A673 (cell line): ENCODE measurements around the gene SSTR5. TPM values are rescaled to one million over a fixed set of nuclear protein-coding genes. Genes with fewer than 3 reads are reported as not detected.
"Not testable (repeated sequence)": the region's sequence is repeated elsewhere in the genome, so short reads cannot be mapped to it uniquely, and the experiment has no call there.

Source experiments
- BruUV-seq: library from RNA; stranded (reverse); fragments of 400-500 nt; replicated peaks from 2 replicates; lab custom pipeline; 2021; lab: Mats Ljungman, UMichigan
- CTCF ChIA-PET: fragments of 300-600 bp; sonication (Branson Sonifier 250); formaldehyde crosslinking; loops from one replicate; lab custom pipeline; 2022; ENCODE audit warnings: antibody characterized with exemption; lab: Charles Lee
- POLR2A ChIA-PET: fragments of 300-600 bp; sonication (Branson Sonifier 250); formaldehyde crosslinking; loops from one replicate; lab custom pipeline; 2022; ENCODE audit warnings: antibody characterized with exemption; ENCODE audit not compliant: low non-redundant PET; lab: Charles Lee
- DNase-seq: peaks from one replicate; pipeline ENCODE4 v3.0.0-alpha.2; 2015; ENCODE audit warnings: low spot score
- H3K27ac ChIP-seq: fragments of 200-600 bp; sonication (generic); 2 replicates; pipeline ENCODE4 v1.5.1; 2016; ENCODE audit warnings: mixed run types, low read depth, mild to moderate bottlenecking, mixed read lengths, antibody characterized with exemption, low read length; ENCODE audit not compliant: poor library complexity, severe bottlenecking
- H3K27me3 ChIP-seq: fragments of 200-600 bp; sonication (generic); replicated peaks from 2 replicates; pipeline ENCODE4 v1.6.1; 2017; ENCODE audit warnings: mixed run types, low read depth, mild to moderate bottlenecking, mixed read lengths, antibody characterized with exemption, low read length; ENCODE audit not compliant: insufficient read depth, poor library complexity
- H3K36me3 ChIP-seq: fragments of 200-600 bp; sonication (generic); 2 replicates; pipeline ENCODE4 v1.6.1; 2016; ENCODE audit warnings: mixed run types, mild to moderate bottlenecking, mixed read lengths, antibody characterized with exemption, low read length; ENCODE audit not compliant: insufficient read depth, poor library complexity, severe bottlenecking
- H3K4me1 ChIP-seq: fragments of 200-600 bp; sonication (generic); 2 replicates; pipeline ENCODE4 v1.6.1; 2017; ENCODE audit warnings: mixed run types, mild to moderate bottlenecking, mixed read lengths, antibody characterized with exemption, low read length; ENCODE audit not compliant: insufficient read depth, poor library complexity, severe bottlenecking
- H3K4me3 ChIP-seq: fragments of 200-600 bp; sonication (generic); 2 replicates; pipeline ENCODE4 v1.5.1; 2016; ENCODE audit warnings: low read depth, mixed run types, mild to moderate bottlenecking, mixed read lengths, low read length; ENCODE audit not compliant: poor library complexity, severe bottlenecking
- H3K9me3 ChIP-seq: fragments of 200-600 bp; sonication (generic); 2 replicates; pipeline ENCODE4 v1.6.1; 2016; ENCODE audit warnings: mixed run types, low read depth, mild to moderate bottlenecking, mixed read lengths, antibody characterized with exemption, low read length; ENCODE audit not compliant: poor library complexity, severe bottlenecking
- CTCF ChIP-seq: fragments of 300-800, 200-600 bp; sonication (generic); conservative IDR thresholded peaks from 2 replicates; pipeline ENCODE4 v1.5.1; 2017; ENCODE audit warnings: low read depth, mild to moderate bottlenecking, antibody characterized with exemption, low read length, moderate library complexity, mixed read lengths
- EZH2 ChIP-seq: fragments of 200-600 bp; sonication (generic); IDR thresholded peaks from 2 replicates; pipeline ENCODE4 v1.6.1; 2017; ENCODE audit warnings: borderline replicate concordance, low read depth, mild to moderate bottlenecking, mixed read lengths, antibody characterized with exemption, low read length; ENCODE audit not compliant: poor library complexity, severe bottlenecking
- intact Hi-C: fragments of 100-400 bp; cut with micrococcal nuclease; formaldehyde crosslinking; loops from one replicate; pipeline ENCODE4 v1.10.0; 2022; ENCODE audit not compliant: unreplicated experiment
- total RNA-seq: library from RNA; stranded (reverse); gene quantifications from 2 replicates; pipeline ENCODE4 v1.2.3, GENCODE V29; 2021

Gene SSTR5
- total RNA-seq, 1 experiment from 2014 or later: not detected

DNA sequence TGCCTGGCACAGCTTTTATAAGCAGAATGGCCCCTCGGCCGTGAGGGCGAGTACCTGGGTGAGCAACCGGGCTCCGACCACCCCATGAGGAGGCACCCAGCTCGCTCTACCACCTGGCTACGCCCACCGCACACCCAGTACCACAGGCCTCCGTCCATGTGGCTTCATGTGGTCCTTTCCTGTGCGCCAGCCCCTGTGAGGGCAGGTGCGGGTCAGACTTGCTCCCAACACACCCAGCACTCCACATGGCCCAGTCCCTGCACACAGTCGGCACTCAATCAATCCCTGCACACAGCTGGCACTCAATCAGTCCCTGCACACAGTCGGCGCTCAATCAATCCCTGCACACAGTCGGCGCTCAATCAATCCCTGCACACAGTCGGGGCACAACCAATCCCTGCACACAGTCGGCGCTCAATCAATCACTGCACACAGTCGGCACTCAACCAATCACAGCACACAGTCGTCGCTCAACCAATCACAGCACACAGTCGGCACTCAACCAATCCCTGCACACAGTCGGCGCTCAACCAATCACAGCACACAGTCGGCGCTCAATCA is 19.5 kb downstream of the SSTR5 start:
- intact Hi-C loops: no loop called here
- BruUV-seq: no TSS peak
- ChIA-PET CTCF (no interaction called here), POLR2A (no interaction called here)
- DNase-seq: no peak
- no peaks in the 10 kb centered on the region for H3K36me3 ChIP-seq
- no peak overlapping the region for H3K4me3 ChIP-seq
- H3K27me3 ChIP-seq: peaks cover 9% of the 10 kb centered on the region
- H3K9me3 ChIP-seq: no peaks in the 10 kb centered on the region
- no peaks in the 10 kb centered on the region for H3K4me1 ChIP-seq
- no peak overlapping the region for H3K27ac ChIP-seq
- TF ChIP-seq CTCF (no peak), EZH2 (no peak)

GRCh38 chr16:1092685-1093283 is 20.2 kb downstream of the SSTR5 start:
- intact Hi-C loops: not testable (repeated sequence)

GRCh38 chr16:1093284-1094123 is 21.0 kb downstream of the SSTR5 start:
- CTCF ChIA-PET: no interaction called here
- TF ChIP-seq EZH2 (no peak), CTCF (no peak)
- intact Hi-C loops: no loop called here
- POLR2A ChIA-PET: no interaction called here
- no peaks in the 10 kb centered on the region for H3K9me3 ChIP-seq
- no peaks in the 10 kb centered on the region for H3K27me3 ChIP-seq
- no peak overlapping the region for H3K4me3 ChIP-seq
- no peaks in the 10 kb centered on the region for H3K4me1 ChIP-seq
- DNase-seq: peak; percentile 54
- no peak overlapping the region for H3K27ac ChIP-seq
- BruUV-seq: no TSS peak
- H3K36me3 ChIP-seq: no peaks in the 10 kb centered on the region

More at GRCh38 chr16:1092685-1093283, 20.2 kb downstream of the SSTR5 start:
- POLR2A ChIA-PET, CTCF ChIA-PET, H3K4me3 ChIP-seq, H3K27me3 ChIP-seq, H3K36me3 ChIP-seq, H3K4me1 ChIP-seq, H3K9me3 ChIP-seq, H3K27ac ChIP-seq, DNase-seq, BruUV-seq: not testable (repeated sequence)
